ENCODE results near the gene TPR.
A peak's percentile ranks its signal among the peaks of the same experiment; 100 is the strongest.

TPR gene

DNA sequence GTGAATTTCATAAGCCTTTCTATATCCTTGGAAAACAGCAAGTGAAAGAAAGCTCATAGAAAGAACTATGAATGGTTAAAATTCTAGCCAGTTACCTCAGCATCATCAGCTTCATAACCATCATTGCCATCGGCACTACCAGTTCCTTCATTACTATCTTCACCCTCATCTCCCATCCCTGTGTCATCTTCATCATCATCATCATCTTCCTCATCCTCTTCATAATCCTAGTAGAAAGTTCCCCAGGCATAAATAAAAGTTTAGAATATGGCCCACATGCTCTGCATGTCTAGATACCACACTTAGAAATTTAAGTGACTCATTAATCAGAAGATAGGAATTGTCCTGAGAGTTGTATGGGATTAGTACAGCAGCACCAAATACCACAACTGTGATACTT, 49.0 kb downstream of the TPR start:
- no peak for DNase-seq

DNA sequence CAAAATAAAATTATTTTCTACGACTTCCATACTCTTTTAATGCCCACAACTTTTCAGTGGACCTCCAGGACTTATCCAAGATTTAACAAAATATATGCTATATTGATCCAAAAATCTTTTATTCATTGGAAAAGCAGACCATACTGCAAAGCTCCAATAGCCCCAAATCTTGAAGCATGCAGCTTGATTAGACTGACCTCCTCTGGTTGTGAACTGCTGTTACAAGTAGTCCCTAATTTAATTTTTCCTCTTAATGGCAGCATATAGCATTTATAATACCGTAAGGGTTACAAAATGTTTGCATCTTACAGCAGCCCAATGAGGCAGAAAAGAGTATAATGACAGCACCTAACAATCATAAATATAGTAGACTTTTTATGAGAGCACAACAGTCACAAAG, 49.8 kb downstream of the TPR start:
- no peak for DNase-seq

DNA sequence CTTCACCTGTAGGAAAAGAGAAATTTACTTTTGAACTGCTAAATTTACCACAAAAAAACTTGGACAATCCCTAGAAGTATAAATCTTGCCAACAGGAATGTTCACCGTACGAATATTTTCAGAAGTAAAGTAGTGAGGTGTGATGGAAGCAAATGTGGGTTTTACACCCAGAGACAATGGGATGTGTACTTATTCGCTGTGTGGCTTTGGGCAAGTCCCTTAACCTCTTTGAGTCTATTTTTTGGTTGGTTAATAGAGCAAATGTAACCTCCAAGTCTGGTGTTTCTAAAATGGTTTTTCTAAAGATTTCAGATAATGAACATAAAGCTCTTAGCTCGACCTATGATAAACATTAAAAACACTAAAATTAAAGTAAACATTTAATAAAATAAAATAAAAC, 51.2 kb downstream of the TPR start:
- DNase-seq = no peak

DNA sequence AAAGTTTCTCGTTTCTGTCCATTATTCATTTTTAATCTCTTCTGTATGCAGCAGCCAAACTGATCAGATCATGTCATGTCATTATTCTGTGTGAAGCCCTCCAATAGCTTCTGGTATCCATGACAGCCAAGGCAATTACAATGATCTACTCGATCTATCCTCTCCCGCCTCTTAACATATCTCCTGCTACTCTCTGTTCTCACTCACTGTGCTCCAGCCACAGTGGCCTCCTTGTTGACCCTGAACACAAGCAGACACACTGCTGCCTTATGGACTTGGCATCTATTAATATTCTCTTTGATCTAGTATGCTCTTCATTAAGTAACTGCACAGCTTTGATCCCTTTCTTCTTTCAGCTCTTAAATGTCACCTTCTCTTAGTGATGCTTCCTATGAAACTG, 59.5 kb downstream of the TPR start:
- no peak for DNase-seq

DNA sequence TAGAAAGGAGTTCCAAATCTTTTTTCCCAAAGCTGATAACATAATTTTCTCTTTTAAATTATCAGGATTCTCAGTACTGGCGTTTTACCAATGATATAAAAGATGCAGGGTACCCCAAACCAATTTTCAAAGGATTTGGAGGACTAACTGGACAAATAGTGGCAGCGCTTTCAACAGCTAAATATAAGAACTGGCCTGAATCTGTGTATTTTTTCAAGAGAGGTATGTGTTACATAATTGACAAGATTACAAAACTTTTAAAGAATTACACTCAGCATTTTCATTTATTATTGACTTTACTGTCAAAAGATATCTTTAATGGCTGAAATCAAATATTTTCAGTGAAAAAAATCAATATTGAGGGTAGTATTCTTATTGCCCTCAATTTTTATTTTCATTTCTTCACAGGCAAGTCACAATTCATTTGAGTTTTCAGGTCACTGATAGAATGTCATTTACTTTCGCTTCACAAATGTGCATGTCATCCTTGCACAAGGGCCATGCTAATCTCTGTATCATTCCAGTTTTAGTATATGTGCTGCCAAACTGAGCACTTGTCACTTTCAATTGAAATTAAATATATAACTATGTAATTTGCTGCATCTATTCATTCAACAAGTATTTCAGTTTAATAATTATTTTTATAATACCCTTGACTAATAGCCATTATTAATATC, 63.5 kb downstream of the TPR start:
- DNase-seq = no peak

DNA sequence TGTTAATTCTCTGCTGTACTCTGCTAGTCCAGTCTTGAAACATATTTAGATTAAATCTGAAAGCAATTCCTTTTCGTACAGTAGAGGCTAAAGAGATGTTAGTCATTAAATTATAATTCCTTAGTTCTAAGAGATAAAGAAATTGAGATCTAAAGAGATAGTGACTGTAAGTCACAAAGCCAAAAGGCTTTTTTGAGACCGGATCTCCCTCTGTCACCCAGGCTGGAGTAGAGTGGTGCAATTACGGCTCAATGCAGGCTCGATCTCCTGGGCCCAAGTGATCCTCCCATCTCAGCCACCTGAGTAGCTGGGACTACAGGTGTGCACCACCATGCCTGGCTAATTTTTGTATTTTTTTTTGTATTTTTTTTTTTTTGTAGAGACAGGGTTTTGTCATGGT, 64.7 kb downstream of the TPR start:
- no peak for DNase-seq

DNA sequence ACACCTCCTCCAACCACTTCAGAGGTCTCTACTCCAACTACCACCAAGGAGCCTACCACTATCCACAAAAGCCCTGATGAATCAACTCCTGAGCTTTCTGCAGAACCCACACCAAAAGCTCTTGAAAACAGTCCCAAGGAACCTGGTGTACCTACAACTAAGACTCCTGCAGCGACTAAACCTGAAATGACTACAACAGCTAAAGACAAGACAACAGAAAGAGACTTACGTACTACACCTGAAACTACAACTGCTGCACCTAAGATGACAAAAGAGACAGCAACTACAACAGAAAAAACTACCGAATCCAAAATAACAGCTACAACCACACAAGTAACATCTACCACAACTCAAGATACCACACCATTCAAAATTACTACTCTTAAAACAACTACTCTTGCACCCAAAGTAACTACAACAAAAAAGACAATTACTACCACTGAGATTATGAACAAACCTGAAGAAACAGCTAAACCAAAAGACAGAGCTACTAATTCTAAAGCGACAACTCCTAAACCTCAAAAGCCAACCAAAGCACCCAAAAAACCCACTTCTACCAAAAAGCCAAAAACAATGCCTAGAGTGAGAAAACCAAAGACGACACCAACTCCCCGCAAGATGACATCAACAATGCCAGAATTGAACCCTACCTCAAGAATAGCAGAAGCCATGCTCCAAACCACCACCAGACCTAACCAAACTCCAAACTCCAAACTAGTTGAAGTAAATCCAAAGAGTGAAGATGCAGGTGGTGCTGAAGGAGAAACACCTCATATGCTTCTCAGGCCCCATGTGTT, 66.6 kb downstream of the TPR start:
- no peak for DNase-seq

DNA sequence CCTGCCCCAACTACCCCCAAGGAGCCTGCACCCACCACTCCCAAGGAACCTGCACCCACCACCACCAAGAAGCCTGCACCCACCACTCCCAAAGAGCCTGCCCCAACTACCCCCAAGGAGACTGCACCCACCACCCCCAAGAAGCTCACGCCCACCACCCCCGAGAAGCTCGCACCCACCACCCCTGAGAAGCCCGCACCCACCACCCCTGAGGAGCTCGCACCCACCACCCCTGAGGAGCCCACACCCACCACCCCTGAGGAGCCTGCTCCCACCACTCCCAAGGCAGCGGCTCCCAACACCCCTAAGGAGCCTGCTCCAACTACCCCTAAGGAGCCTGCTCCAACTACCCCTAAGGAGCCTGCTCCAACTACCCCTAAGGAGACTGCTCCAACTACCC, 67.6 kb downstream of the TPR start:
- DNase-seq = no peak

DNA sequence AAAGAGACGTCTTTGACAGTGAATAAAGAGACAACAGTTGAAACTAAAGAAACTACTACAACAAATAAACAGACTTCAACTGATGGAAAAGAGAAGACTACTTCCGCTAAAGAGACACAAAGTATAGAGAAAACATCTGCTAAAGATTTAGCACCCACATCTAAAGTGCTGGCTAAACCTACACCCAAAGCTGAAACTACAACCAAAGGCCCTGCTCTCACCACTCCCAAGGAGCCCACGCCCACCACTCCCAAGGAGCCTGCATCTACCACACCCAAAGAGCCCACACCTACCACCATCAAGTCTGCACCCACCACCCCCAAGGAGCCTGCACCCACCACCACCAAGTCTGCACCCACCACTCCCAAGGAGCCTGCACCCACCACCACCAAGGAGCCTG, 68.5 kb downstream of the TPR start:
- no peak for DNase-seq

DNA sequence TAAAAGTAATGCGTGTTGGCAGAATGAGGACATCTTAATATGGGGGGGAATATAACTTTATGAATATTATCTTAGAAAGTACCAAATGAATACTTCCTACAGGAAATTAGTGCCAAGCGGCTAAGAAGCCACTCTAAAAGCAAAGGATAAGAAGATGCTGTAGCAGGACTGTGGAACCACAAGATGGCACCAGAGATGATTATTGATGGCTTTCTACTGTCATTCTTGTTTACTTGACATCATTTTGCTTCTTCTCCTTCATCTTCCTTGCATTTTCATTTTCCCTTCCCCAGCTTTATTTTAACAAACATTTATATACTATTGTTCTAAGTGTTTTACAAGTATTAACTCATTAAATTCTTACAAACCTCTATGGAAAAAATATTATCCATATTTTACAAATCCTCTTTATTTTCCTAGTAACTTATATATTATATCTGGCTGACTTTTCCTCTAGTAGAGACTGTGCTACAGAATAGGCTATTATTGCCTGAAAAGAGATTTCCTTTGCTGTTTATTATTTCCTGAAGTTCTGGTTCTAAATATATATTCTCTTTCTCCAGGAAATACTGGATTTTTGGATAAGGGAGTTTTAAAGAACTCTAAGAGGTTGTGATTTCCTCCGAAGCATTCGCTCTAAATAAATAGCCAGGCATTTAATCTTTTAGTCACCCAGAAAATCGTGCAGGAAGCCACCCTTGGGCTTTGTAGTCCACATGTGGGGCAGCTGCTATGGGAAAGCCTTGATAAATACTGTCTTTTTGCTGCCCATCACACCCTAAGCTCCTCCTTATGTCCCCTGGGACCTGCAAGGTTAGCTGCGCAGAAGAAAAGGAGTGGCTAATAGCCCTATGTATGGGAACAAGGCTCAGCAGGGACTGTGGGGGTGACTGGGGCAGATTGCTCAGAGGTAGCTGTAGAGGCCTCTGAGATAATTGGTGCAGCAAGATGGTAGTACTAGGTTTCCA, 69.8 kb downstream of the TPR start:
- peak; percentile 50 for DNase-seq

DNA sequence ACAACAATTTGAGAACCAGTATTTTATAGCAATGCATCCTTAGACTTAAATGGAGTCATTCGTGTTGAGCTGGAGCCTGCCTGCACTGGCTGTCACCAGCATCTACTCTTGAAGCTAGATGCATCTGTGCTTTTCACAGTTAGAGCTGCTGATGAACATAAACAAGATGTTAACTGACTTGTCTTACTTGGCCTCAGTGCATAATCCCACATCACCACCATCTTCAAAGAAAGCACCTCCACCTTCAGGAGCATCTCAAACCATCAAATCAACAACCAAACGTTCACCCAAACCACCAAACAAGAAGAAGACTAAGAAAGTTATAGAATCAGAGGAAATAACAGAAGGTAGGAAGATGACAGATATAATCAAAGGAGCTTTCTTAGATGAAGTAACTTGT, 71.1 kb downstream of the TPR start:
- DNase-seq = no peak

DNA sequence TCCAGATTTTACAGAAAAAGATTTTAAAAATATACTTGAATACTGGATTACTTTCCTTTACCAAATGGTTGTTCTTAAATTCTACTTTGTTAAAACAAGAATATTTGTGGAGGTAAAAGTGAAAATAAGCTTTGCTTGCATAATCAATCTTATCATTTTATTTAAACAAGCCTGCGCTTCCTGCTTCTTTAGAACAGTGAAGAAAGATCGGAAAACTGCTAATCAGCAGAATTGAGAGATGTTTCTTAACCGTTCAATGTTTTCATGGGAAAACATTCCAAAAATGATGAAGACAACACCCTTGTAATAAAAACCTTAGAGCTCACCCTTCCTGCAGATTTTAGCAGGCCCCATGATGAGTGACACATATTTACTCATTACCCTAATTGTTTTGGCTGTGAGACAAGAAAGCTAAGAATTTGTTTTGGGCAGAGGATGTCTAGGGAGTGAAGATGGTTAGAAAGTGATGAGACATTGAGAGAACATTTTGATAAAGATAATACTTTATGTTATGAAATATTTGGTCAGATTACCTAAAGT, 72.6 kb downstream of the TPR start:
- DNase-seq = no peak

DNA sequence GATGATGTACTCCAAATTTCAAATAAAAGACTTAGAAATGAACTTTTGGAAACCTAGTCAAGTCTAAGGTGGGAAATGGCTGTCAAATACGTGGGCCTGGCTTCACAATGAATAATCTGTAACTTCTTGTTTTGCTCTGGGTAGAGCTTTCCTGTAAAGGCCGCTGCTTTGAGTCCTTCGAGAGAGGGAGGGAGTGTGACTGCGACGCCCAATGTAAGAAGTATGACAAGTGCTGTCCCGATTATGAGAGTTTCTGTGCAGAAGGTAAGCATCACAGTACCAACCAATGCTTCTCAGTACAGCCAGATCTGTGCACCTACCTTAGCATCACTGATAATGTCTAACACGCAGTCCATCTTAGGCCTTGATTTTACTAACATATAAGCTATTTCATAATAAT, 73.6 kb downstream of the TPR start:
- DNase-seq = no peak

DNA sequence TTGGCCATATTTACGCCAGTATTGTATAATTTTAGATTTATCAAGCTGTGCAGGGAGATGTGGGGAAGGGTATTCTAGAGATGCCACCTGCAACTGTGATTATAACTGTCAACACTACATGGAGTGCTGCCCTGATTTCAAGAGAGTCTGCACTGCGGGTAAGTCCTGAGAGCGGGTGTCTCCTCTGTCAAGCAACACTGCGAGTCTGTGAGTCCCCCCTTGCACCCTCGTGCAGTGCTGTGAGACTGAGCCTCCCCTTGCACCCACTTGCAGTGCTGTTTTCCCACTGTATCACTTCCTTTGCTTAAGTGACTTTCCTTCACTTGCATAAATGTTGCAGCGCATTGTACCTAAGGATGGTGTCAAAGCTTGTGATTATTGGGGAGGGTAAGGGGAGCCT, 75.0 kb downstream of the TPR start:
- DNase-seq = no peak

DNA sequence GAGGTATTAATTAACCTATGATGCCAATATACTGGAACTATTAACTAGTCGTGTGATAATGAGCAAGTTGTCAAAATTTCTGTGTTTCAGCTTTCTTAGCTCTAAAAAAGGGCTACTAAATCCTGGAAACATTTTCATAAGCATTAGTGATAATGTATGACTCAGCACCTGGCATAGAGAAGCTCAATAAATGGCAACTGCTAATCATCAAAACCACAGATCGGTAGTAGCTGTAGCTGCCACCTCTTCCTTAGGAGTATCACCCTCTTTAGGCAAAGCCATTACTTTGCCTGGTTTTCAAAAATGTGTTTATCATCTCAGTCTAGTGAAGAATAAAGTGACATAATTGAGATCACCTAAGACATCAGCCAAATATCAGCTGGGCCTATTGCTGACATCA, 75.5 kb downstream of the TPR start:
- DNase-seq = no peak

DNA sequence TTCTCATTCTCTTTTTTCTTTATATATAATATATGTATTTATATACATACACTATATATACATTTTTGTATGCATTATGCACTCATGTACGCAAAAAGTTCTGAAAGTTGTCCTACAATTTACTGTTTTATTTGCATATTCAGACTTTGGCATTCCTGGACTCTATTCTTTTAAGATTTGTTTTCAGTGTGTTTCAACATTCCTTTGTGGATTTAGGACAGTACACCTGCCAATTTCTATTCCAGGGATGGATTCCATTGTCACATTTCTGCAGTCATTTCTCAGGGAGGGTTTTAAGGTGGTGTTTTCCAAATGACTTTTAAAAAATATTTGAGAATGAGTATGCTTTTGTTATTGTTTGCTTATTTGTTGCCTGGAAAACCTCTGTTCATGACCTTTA, 76.2 kb downstream of the TPR start:
- no peak for DNase-seq

DNA sequence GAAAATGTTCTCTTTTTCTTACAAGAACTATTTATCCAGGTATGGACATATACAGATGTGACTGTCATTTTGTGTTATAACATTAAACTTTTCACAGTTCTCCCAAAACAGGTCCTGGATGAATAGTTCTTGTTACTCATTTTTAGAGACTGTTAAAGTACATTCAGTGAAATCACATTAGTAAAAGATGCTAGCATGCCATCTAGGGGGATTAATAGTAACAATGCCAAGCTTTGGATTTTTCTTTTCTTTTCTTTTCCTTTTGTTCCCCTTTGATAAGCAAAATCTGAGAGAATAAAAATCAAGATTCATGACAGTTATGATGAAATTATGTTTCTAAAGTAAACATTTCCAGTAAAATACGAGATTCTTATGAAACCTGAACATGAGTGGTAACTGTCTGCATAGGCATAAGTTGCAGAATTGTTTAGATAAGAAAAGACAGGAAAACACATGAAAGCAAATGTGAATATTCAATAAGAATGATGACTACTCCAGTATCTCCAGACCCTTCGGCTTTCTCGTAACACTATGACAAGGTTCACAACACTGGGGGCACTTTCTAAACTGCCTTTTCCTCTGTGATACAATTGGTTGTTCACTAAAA, 77.5 kb downstream of the TPR start:
- no peak for DNase-seq

DNA sequence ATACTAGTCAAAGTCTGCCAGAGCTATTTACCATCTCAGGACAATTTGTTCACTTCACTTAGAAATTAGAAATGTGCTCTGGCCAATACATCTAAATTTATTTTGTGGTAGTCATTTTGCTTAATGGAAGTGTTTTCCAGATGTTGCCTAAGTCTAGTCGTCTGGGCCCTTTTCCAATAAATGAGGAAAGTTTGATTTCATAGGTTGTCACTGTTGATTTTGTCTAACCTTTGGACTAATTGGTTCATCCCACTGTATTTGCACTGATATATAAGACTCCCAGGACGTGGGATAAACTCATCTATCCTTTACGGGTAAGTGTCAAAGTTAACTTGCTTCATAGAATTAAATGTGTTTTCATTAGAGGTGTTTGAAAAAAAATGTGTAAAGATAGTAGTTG, 79.1 kb downstream of the TPR start, which contains the start of gene PRG4:
TSS of gene PRG4 (plus strand) at position 300 of the 400 bp plus-strand sequence.
- DNase-seq = no peak

DNA sequence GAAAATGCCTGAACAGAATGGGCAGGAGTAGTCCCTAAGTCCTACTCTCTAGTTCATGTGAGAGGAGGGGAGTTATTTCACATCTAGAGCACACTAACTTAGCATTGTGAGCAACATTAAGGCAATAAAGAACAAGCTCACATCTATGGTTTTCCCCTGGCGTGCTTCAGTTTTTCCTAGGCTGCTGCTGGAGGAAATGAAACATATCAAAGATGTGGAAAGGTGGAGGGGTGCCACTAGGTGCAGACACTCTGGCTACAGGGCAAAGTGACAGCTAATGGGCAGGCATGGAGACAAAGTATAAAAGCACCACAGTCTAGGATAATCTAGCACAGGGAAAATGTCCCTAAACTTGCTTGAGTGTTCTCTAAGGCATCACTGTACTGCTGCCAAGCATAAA, 82.2 kb downstream of the TPR start:
- no peak for DNase-seq

DNA sequence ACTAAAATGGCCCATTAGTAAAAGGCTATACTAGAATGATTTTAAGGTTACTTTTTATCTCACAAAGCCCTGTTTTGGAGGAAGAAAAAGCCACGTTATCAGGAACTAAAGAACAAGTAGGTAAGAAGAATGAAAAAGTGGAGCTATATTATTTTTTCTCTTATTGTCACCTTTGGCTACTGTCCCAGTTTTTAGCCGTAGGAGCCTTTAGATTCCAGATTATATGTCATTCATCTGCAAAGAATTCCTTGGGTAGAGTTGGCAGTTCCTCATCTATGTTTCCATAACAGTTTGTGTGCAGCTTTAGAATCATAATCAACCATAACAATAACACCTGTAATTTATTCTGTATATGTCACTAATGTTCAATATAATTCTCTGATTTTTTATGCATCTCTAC, 83.8 kb downstream of the TPR start:
- no peak for DNase-seq

DNA sequence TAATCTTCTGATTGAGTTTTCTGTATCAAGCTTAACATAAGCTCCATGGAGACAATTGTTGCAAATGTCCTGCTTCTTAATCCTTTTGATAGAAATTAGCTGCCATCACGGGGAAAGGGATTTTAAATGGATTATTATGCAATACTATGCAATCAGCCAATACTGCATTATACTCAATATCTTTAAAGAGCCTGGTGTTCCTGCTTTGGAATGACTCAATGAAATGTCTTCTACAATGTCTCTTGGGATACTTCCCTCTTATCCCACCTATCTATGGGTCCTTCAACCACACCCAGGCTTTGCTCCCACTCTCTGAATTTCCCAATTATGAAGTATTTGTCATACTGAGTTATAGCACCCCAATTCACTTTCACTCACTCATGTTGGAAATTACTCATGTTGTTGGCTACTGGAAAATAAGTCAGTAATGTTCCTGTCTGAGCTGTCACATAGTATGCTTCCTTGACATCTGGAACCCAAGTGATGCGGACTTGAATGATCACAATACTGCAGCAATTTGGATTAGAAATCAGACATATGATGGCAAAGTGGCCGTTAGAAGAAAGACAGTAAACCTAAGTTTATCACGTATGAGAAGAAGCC, 85.0 kb downstream of the TPR start:
- DNase-seq = no peak

DNA sequence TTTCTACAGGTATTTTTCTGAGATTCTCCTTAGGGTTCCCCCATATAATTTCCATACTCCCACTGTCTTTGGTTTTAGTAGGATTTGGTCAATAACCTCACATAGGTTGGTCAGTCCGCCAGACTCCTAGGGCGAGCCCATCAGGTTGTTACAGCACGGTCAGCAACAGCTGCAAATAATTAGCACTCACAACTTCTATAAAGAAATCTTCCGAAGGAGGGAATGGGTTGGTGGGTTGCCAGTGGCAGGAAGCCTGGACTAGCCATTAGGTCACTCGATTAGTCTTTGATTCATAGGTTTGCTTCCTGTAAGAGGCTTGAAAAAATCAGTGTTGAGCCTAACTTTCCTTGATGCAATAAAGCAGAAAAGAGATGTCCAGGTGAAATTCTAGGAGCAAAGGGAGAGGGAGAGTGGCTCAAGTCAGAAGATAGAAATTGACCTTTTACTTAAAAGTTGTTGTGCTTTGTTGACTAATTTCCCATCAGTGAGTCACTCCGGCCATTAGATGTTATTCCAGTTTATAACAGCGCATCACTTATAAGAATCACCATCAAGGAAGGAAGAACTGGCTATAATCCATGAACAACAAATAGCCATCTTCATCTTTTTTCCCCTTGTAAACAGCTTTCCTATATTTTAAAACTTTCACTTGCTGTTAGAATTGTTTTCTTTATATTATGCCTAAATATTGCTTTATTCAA, 88.3 kb downstream of the TPR start:
- no peak for DNase-seq

All from eye (tissue), 1 donor.